Endothelial cell of umbilical vein (primary cell): ENCODE measurements around the gene LYPLAL1. TPM values are rescaled to one million over a fixed set of nuclear protein-coding genes. Genes with fewer than 3 reads are reported as not detected.

Experiments
- BruUV-seq: library from RNA; stranded (reverse); fragments of 400-500 nt; replicated peaks from 2 replicates; lab custom pipeline; 2021; lab: Mats Ljungman, UMichigan
- CTCF ChIA-PET: fragments of 300-600, 350-600 bp; sonication (Branson Sonifier 250); formaldehyde crosslinking; loops from one replicate; lab custom pipeline; 2021; ENCODE audit warnings: antibody characterized with exemption, inconsistent platforms; lab: Charles Lee
- POLR2A ChIA-PET: fragments of 300-600, 350-600 bp; sonication (Branson Sonifier 250); formaldehyde crosslinking; loops from one replicate; lab custom pipeline; 2021; ENCODE audit warnings: antibody characterized with exemption, inconsistent platforms; lab: Charles Lee
- DNase-seq: peaks from one replicate; pipeline ENCODE4 v3.0.0-alpha.2; 2011; ENCODE audit warnings: low read depth, low spot score
- FAIRE-seq: peaks from 2 replicates; lab custom pipeline; 2011; peaks lifted over from hg19 to GRCh38; lab: Jason Lieb, UNC
- H2AFZ ChIP-seq: 2 replicates; pipeline ENCODE4 v1.6.0; 2012; ENCODE audit warnings: low read depth, low read length, control low read depth, inconsistent platforms
- H3K27ac ChIP-seq: 2 replicates; pipeline ENCODE4 v1.5.1; 2011; ENCODE audit warnings: low read depth, mild to moderate bottlenecking, control low read depth, low read length, moderate library complexity; ENCODE audit not compliant: insufficient read depth
- H3K27me3 ChIP-seq, 2 experiments: 2 replicates each; pipeline versions ENCODE4 v1.6.0 to v1.6.1; 2011; ENCODE audit warnings: low read length in 2 of 2, mixed read lengths in 1 of 2; ENCODE audit not compliant: control insufficient read depth in 2 of 2, insufficient read depth in 2 of 2
- H3K36me3 ChIP-seq, 2 experiments: 2 replicates in 1 of 2; 3 replicates in 1 of 2; pipeline ENCODE4 v1.5.1; 2011; ENCODE audit warnings: low read length in 2 of 2, mild to moderate bottlenecking in 1 of 2, moderate library complexity in 1 of 2; ENCODE audit not compliant: control insufficient read depth in 2 of 2, insufficient read depth in 2 of 2; ENCODE audit errors: extremely low read depth in 1 of 2
- H3K4me1 ChIP-seq: 3 replicates; pipeline ENCODE4 v1.5.1; 2011; ENCODE audit warnings: mild to moderate bottlenecking, low read length; ENCODE audit not compliant: control insufficient read depth, insufficient read depth; ENCODE audit errors: extremely low read depth
- H3K4me2 ChIP-seq: 2 replicates; pipeline ENCODE4 v1.6.1; 2011; ENCODE audit warnings: low read length, control low read depth, mixed read lengths; ENCODE audit not compliant: insufficient read depth
- H3K4me3 ChIP-seq, 3 experiments: fragments of 200-600 bp in 1 of 3; sonication (generic), shearing (Covaris generic) in 1 of 3; replicated peaks in 1 of 3; 2 replicates each; pipeline ENCODE4 v1.5.1; 2011 to 2016; ENCODE audit warnings: control low read depth in 3 of 3, low read length in 3 of 3, mild to moderate bottlenecking in 2 of 3, inconsistent platforms in 1 of 3, low read depth in 1 of 3, moderate library complexity in 1 of 3; ENCODE audit not compliant: insufficient read depth in 1 of 3
- H3K79me2 ChIP-seq: 2 replicates; pipeline ENCODE4 v1.6.0; 2012; ENCODE audit warnings: low read length, inconsistent platforms; ENCODE audit not compliant: control insufficient read depth, insufficient read depth
- H3K9ac ChIP-seq: replicated peaks from 2 replicates; pipeline ENCODE3; 2011; ENCODE audit warnings: low read length, control low read depth; ENCODE audit not compliant: insufficient read depth; ENCODE audit errors: extremely low read depth
- H3K9me1 ChIP-seq: replicated peaks from 3 replicates; pipeline ENCODE4 v1.6.0; 2011; ENCODE audit warnings: mild to moderate bottlenecking, low read length; ENCODE audit not compliant: control insufficient read depth, insufficient read depth; ENCODE audit errors: extremely low read depth
- H3K9me3 ChIP-seq: replicated peaks from 2 replicates; pipeline ENCODE4 v1.5.1; 2012; ENCODE audit warnings: low read length, inconsistent platforms; ENCODE audit not compliant: control insufficient read depth, insufficient read depth
- H4K20me1 ChIP-seq: replicated peaks from 2 replicates; pipeline ENCODE3; 2011; ENCODE audit warnings: mild to moderate bottlenecking, low read length; ENCODE audit not compliant: control insufficient read depth, insufficient read depth; ENCODE audit errors: extremely low read depth
- CTCF ChIP-seq, 2 donors: IDR thresholded peaks; 1 replicate in 1 of 2; 2 replicates in 1 of 2; pipeline ENCODE4 v1.5.1; 2011; ENCODE audit warnings: low read length in 2 of 2, mild to moderate bottlenecking in 2 of 2, moderate library complexity in 2 of 2, control low read depth in 1 of 2, inconsistent platforms in 1 of 2, low read depth in 1 of 2; ENCODE audit not compliant: insufficient read depth in 1 of 2; ENCODE audit errors: extremely low read depth in 1 of 2
- EZH2 ChIP-seq: IDR thresholded peaks from 2 replicates; pipeline ENCODE4 v1.6.1; 2012; ENCODE audit warnings: borderline replicate concordance, low read depth, mild to moderate bottlenecking, moderate library complexity, low read length, inconsistent platforms; ENCODE audit not compliant: severe bottlenecking
- FOS ChIP-seq: IDR thresholded peaks from 2 replicates; pipeline ENCODE4 v1.6.1; 2011; ENCODE audit warnings: mild to moderate bottlenecking, low read length, moderate library complexity, borderline replicate concordance; ENCODE audit not compliant: insufficient read depth
- GATA2 ChIP-seq: IDR thresholded peaks from 2 replicates; pipeline ENCODE4 v1.7.0; 2011; ENCODE audit warnings: low read depth, mild to moderate bottlenecking, moderate library complexity, mixed read lengths, low read length; ENCODE audit not compliant: insufficient read length, insufficient read depth
- JUN ChIP-seq: IDR thresholded peaks from 2 replicates; pipeline ENCODE4 v1.6.1; 2011; ENCODE audit warnings: borderline replicate concordance, low read depth; ENCODE audit not compliant: insufficient read length, insufficient read depth
- MYC ChIP-seq: IDR thresholded peaks from one replicate; pipeline ENCODE4 v1.6.1; 2011; ENCODE audit warnings: mild to moderate bottlenecking, low read depth, low read length
- POLR2A ChIP-seq: IDR thresholded peaks from 2 replicates; pipeline ENCODE4 v1.6.1; 2012; ENCODE audit warnings: low read depth, mild to moderate bottlenecking, control low read depth, low read length
- POLR2AphosphoS5 ChIP-seq: IDR thresholded peaks from 2 replicates; pipeline ENCODE4 v1.6.1; 2012; ENCODE audit warnings: low read depth, mild to moderate bottlenecking, control low read depth, low read length, moderate library complexity; ENCODE audit not compliant: insufficient read depth
- dilution Hi-C: fragments of 300-500 bp; cut with MboI; formaldehyde crosslinking; loops from one replicate; pipeline ENCODE4 v1.15.0; 2019; ENCODE audit warnings: low sequenced_read_pairs; ENCODE audit not compliant: extremely low pct_ligation_motif_present
- intact Hi-C: fragments of 100-400 bp; cut with micrococcal nuclease; formaldehyde crosslinking; loops from one replicate; pipeline ENCODE4 v1.10.0; 2022
- polyA plus RNA-seq, 4 experiments: library from polyadenylated mRNA; depleted of rRNA in 3 of 4; stranded (reverse) in 3 of 4; unstranded in 1 of 4; fragments of >200 nt; gene quantifications; 2 replicates each; pipeline versions ENCODE4 v1.2.1 to v1.2.3, GENCODE V29; 2011 to 2012; ENCODE audit warnings: missing spikeins in 1 of 4
- total RNA-seq: library from RNA; stranded (reverse); gene quantifications from 2 replicates; pipeline ENCODE4 v1.2.3, GENCODE V29; 2021
- TF ChIP-seq, protein P1 (sequence below): IDR thresholded peaks from 2 replicates; pipeline ENCODE4 v1.6.1; 2011; ENCODE audit not compliant: insufficient read depth, insufficient read length

Gene LYPLAL1
- total and polyA plus RNA-seq, 2 donors (not counting 3 experiments of a cell fraction or from before 2014, with no cell fraction given) = 7.4 to 25.4 TPM

DNA sequence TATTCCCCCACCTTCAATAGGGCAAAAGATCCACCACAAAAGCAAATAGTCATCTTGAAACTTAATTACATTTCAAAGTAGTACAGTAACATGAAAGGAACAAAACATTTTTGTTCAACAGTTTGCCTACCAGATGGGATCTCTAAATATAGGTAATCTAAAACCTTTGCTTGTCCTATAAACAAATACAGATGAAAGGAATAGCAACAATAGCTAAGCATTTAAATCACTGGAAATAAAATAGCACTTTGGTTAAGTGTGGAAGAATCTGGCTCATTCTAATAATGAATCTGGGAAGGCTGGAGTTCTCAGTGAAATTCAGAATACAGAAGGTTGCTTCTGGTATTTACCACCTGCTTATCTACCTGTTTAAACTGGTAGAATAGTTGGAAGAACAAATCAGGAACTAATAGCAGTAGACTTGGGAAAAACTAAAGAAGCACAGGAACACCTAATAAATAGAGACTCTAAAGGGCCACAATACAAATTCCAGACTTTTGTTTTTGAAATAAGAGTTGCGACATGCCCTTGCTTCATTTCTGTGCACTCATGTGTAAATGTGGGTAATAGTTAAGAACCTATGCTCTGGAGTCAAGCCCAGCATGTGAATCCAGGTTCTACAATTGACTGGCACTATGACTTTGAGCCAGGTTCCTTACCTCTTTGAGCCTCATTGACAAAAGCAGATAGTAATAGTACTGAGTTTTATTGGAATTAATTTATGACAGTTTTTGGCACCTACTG is 2.3 kb upstream of the LYPLAL1 start:
- dilution Hi-C loops (no loop called here), intact Hi-C loops (loop anchor here (5.0 kb wide), 1 partner anchor 689 kb away; no protein-coding TSS in a partner anchor)
- H3K9me1 ChIP-seq = no peaks in the 10 kb centered on the region
- no peak for FAIRE-seq
- no TSS peak for BruUV-seq
- ChIA-PET CTCF (interaction anchor here (1.0 kb wide), 1 partner anchor 11 kb away, joined by 3 read pairs; no protein-coding TSS in a partner anchor), POLR2A (no interaction called here)
- TF ChIP-seq GATA2 = no peak
- TF ChIP-seq FOS = no peak
- TF ChIP-seq POLR2AphosphoS5 = no peak
- TF ChIP-seq POLR2A = no peak
- TF ChIP-seq EZH2 = no peak
- TF ChIP-seq, protein P1, sequence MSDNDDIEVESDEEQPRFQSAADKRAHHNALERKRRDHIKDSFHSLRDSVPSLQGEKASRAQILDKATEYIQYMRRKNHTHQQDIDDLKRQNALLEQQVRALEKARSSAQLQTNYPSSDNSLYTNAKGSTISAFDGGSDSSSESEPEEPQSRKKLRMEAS = no peak
- TF ChIP-seq CTCF (IDR thresholded peaks at IDR 0.05; ENCODE audit: extremely low read depth in 1 of 2, insufficient read depth in 1 of 2, low read depth in 1 of 2, low read length in 2 of 2) = no peak
- TF ChIP-seq MYC = no peak
- TF ChIP-seq JUN = no peak
- peaks cover 17% of the 10 kb centered on the region for H3K79me2 ChIP-seq
- no peaks in the 10 kb centered on the region for H3K36me3 ChIP-seq
- no peaks in the 10 kb centered on the region for H3K9me3 ChIP-seq
- H2AFZ ChIP-seq = no peak overlapping the region
- no peak overlapping the region for H3K27ac ChIP-seq
- DNase-seq = no peak
- no peaks in the 10 kb centered on the region for H3K27me3 ChIP-seq
- no peak overlapping the region for H3K9ac ChIP-seq
- H4K20me1 ChIP-seq = no peaks in the 10 kb centered on the region
- no peak overlapping the region for H3K4me2 ChIP-seq
- peaks cover 15% of the 10 kb centered on the region for H3K4me1 ChIP-seq
- H3K4me3 ChIP-seq = no peak overlapping the region
